ENCODE results near the gene PNPLA5.

Gene PNPLA5

DNA sequence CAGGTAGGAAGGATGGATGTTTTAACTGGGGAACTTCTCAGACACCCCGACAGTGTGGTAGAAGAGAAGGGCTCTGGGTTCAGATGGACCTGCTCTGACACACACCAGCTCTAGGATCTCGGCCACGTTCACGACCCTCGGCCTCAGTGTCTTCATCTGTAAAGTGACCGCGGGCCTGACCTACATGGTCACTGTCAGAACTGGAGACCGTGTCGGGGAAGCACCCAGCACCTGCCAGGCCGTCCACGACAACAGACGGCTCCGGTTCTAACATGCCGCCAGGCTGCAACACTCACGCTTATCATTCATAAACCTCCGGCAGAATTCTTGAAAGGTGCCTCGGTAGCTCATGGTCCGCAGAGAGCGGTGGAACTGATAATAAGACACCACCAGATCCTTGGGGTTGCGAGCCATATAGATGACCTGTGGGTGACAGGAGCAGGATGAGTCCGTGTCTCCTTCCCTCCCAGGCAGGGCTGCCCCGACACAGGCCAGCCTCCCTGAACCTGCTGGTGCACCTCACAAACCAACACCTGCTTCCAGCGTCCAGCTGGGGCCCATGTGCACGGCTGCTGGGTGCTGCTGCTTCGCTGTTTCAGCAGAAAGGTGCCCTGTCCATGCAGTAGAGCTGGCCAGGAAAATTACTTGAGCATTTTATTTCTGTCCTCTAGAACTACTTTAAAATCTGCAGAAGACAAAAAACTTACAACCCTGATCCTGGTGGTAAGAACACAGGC is 53.1 kb downstream of the PNPLA5 start:
- no peak for DNase-seq (ENCODE audit: low read depth in 2 of 2)

- DNase-seq (ENCODE audit: low read depth in 2 of 2), result no peak
Observed at GRCh38 chr22:43838161-43838560, 53.7 kb downstream of the PNPLA5 start.

- DNase-seq (ENCODE audit: low read depth in 2 of 2), result no peak
Observed at GRCh38 chr22:43837666-43838065, 54.1 kb downstream of the PNPLA5 start.

GRCh38 chr22:43835736-43836135 is 56.1 kb downstream of the PNPLA5 start:
- no peak for DNase-seq (ENCODE audit: low read depth in 2 of 2)

GRCh38 chr22:43835166-43835565 is 56.6 kb downstream of the PNPLA5 start:
- DNase-seq (ENCODE audit: low read depth in 2 of 2), result no peak

- DNase-seq (ENCODE audit: low read depth in 2 of 2), result no peak
Observed at GRCh38 chr22:43833286-43834240, 58.2 kb downstream of the PNPLA5 start.

- no peak for DNase-seq (ENCODE audit: low read depth in 2 of 2)
Observed at GRCh38 chr22:43832393-43833265, 59.2 kb downstream of the PNPLA5 start.

- DNase-seq (ENCODE audit: low read depth in 2 of 2), result no peak
Observed at GRCh38 chr22:43831561-43832392, 60.0 kb downstream of the PNPLA5 start.

- DNase-seq (ENCODE audit: low read depth in 2 of 2), result no peak
Observed at GRCh38 chr22:43830931-43831560, 60.8 kb downstream of the PNPLA5 start.

DNA sequence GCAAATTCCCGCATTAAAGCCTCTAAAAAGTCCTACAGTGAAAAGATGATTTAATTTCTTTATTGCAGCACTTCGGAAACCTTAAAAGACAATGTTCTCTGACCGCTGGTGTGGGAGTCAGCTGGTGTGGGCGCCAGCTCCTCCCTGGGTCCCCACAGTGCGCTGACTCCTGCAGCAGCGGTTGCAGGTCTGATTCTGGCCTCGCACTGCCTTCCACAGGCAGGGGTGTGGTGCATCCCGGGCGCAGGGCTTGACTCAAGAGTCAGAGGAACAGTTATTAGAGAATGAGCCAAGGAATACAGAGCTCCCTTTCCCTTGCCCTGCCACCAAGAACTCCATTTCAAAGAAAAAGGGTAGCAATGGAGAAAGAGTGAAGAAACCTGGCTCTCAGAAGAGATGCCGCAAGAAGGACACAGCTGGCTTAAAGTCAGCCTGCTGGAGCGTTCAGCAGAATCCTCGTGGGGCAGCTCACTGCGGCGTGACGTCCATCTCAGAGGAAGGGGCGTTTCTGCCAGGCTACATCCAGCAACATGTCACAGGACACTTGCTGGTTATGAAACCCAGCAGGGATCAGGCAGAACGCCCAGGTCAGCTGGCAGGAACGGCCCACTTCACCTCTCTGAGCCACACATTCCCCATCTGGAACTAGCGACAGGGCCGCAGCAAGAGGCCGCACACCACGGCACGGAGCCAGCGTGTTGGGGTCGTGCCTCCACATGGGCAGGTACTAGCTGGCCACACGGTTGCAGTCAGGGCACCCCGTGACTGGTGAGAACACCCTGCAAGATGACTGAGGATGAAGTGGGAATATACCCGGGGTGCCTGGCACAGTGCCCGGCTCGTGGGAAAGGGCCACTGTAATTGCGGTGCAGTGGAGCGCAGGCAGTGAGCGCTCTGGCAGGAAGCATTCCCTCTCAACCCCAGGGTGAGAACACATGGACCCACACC is 61.6 kb downstream of the PNPLA5 start:
- no peak for DNase-seq (ENCODE audit: low read depth in 2 of 2)

Data from stimulated activated CD8-positive, alpha-beta memory T cell treated with anti-CD3 and anti-CD28 coated beads, Interleukin-2, amount 100 ng/mL, for 1 hour (primary cell).